ENCODE measurements around the gene PLCL2. TPM values are rescaled to one million over a fixed set of nuclear protein-coding genes. Genes with fewer than 3 reads are reported as not detected.
"Not testable (repeated sequence)": the region's sequence is repeated elsewhere in the genome, so short reads cannot be mapped to it uniquely, and the experiment has no call there.

Gene PLCL2
- total RNA-seq, 1 donor from 2014 or later: 64.5 TPM

GRCh38 chr3:17115186-17115585 is 230.4 kb downstream of the PLCL2 start:
- DNase-seq: no peak
- ATAC-seq (ENCODE audit: poor library complexity): no peak
- intact Hi-C loops (cut with DNase I): no loop called here

- ATAC-seq (ENCODE audit: poor library complexity) (peak; percentile 73), DNase-seq (no peak)
- intact Hi-C loops (cut with DNase I): no loop called here
Observed at GRCh38 chr3:17116007-17116600, 231.3 kb downstream of the PLCL2 start.

GRCh38 chr3:17118771-17119170 is 234.0 kb downstream of the PLCL2 start:
- no peak for DNase-seq
- ATAC-seq (ENCODE audit: poor library complexity): no peak
- intact Hi-C loops (cut with DNase I): no loop called here

- intact Hi-C loops (cut with DNase I): no loop called here
- DNase-seq: no peak
- ATAC-seq (ENCODE audit: poor library complexity): no peak
Observed at GRCh38 chr3:17119201-17120072, 234.7 kb downstream of the PLCL2 start.

- intact Hi-C loops (cut with DNase I): no loop called here
- DNase-seq (no peak), ATAC-seq (ENCODE audit: poor library complexity) (no peak)
Observed at GRCh38 chr3:17120115-17120514, 235.4 kb downstream of the PLCL2 start.

- ATAC-seq (ENCODE audit: poor library complexity) (no peak), DNase-seq (no peak)
- intact Hi-C loops (cut with DNase I): no loop called here
Observed at GRCh38 chr3:17121336-17121735, 236.6 kb downstream of the PLCL2 start.

- no peak for DNase-seq
- ATAC-seq (ENCODE audit: poor library complexity): no peak
- intact Hi-C loops (cut with DNase I): no loop called here
Observed at GRCh38 chr3:17122758-17123157, 238.0 kb downstream of the PLCL2 start.

- ATAC-seq (ENCODE audit: poor library complexity) (no peak), DNase-seq (no peak)
- intact Hi-C loops (cut with DNase I): no loop called here
Observed at GRCh38 chr3:17125738-17126442, 241.1 kb downstream of the PLCL2 start.

- DNase-seq; intact Hi-C loops (cut with DNase I); ATAC-seq (ENCODE audit: poor library complexity): not testable (repeated sequence)
Observed at GRCh38 chr3:17128671-17129070, 243.9 kb downstream of the PLCL2 start.

- ATAC-seq (ENCODE audit: poor library complexity) (no peak), DNase-seq (no peak)
- intact Hi-C loops (cut with DNase I): no loop called here
Observed at GRCh38 chr3:17129556-17129955, 244.8 kb downstream of the PLCL2 start.

- intact Hi-C loops (cut with DNase I): no loop called here
- no peak for DNase-seq
Observed at GRCh38 chr3:17130956-17131355, 246.2 kb downstream of the PLCL2 start.

GRCh38 chr3:17132286-17133115 is 247.7 kb downstream of the PLCL2 start:
- ATAC-seq (ENCODE audit: poor library complexity): no peak
- no peak for DNase-seq
- intact Hi-C loops (cut with DNase I): no loop called here

More at GRCh38 chr3:17130956-17131355, 246.2 kb downstream of the PLCL2 start:
- no peak for ATAC-seq (ENCODE audit: poor library complexity)

- ATAC-seq (ENCODE audit: poor library complexity) (no peak), DNase-seq (no peak)
- intact Hi-C loops (cut with DNase I): no loop called here
Observed at GRCh38 chr3:17133632-17134545, 249.1 kb downstream of the PLCL2 start.

GRCh38 chr3:17135696-17136095 is 250.9 kb downstream of the PLCL2 start:
- DNase-seq: no peak
- intact Hi-C loops (cut with DNase I): no loop called here
- peak; percentile 27 for ATAC-seq (ENCODE audit: poor library complexity)

GRCh38 chr3:17136136-17136721 is 251.5 kb downstream of the PLCL2 start:
- peak; percentile 69 for DNase-seq
- peak; percentile 71 for ATAC-seq (ENCODE audit: poor library complexity)
- intact Hi-C loops (cut with DNase I): no loop called here

- intact Hi-C loops (cut with DNase I): no loop called here
- DNase-seq (no peak), ATAC-seq (ENCODE audit: poor library complexity) (no peak)
Observed at GRCh38 chr3:17137321-17137826, 252.6 kb downstream of the PLCL2 start.
